HG02938 (cell line): ENCODE results near the gene POLR3B.

ENCODE experiments used
- ATAC-seq: cut with Tn5 transposase; IDR thresholded peaks from one replicate; pipeline ENCODE4 v1.9.1; 2021; ENCODE audit warnings: mild to moderate bottlenecking, moderate library complexity; ENCODE audit not compliant: unreplicated experiment

The POLR3B gene

GRCh38 chr12:106412563-106412962 lies 55.0 kb downstream of the POLR3B start:
- no peak for ATAC-seq

DNA sequence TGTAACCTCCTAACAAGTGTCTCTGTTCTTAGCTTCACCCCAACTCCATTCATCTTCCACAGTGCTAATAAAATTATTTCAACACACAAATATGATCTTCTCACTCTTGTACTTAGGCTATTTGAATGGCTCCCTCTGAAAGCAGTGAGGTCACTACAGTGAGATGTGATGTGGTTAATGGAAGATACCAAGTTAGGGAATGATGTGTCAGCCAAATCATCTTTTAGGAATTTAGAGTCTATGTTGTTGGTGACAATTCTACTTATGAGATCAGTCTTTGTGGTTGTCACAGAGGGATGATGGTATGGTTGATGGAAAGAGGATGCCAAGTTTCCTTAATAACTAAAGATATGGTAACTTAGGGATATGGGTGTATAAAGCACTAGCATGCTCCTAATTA lies 57.6 kb downstream of the POLR3B start:
- ATAC-seq: no peak

DNA sequence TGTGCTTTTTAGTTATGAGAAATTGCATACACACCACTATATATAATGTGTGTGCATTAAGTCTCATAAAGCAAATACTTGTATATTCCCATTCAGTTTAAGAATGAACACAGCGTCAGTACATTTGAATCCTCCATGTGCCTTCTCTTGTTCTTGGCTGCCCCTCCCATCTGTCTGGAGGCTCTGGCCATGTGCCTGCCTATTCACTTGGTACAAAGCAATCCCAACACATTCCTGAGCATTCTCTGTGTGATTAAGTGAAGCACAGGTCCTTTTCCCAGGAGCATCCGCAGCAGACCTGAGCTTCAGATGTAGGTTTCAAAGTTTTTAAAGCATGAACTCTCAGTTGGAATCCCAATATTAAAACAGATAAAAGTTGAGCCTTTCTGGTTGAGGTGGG lies 58.7 kb downstream of the POLR3B start:
- ATAC-seq: no peak

DNA sequence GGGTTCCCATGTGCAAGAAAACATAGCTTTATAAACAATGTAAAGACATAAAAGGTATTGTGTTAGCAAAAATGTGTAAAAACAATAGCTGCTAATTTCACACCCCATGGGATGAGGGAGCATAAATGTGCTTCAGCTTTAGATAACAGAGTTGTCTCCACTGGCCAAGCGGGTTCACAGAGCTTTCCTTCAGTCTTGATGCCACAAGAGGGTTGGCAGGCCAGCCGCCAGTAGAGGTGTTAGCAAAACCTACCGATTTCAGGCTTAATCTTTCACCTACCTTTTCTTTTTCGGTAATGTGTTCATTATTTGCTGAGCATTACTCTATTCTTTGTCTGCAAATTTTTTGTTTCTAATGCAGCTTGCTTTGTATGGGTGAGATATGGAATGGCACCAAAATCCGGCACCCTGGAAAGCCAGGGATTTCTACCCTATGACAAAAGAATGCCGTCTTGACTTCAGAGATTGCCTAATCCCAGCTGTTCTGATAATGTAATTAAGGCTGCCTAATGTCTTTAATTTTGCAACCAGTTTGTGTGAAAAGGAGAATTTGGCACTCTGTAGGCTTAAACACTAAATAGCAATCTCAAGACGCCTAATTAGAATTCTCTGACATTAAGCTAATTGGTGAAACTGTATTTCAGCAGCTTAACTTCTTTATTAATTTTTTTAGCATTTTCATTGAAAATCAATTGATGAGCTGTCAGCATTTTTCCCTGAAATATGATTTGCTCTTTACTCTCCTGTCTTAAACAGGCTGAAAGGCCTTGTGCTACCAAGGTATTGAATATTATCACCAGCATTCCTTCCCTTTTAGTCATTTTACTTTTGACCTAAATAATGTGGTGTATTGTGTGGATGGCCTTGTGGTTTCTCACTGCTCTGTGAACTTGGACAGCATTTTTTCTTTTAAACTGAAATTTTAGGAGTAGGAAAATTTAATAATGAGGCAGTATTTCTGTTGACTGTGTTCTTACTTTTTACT lies 60.7 kb downstream of the POLR3B start:
- ATAC-seq: no peak

DNA sequence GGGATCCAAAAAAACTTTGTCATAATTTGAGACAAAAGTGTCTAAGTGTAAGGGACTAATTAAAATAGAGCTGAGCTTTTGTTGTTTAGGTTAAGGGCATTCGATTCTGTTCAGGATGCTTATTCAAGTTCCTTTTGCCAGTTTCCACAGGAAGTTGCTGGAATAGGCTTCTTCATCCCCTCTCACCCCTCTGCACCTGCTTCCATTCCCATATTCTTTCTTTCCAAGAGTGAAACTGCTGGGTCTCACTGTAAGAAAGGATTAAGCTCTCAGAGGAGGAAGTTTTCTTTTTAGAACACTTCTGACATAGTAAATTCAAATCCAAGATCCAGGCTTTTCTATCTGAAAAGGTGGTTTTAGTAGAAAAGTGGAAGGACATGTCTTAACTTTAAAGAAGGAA lies 61.4 kb downstream of the POLR3B start:
- no peak for ATAC-seq

DNA sequence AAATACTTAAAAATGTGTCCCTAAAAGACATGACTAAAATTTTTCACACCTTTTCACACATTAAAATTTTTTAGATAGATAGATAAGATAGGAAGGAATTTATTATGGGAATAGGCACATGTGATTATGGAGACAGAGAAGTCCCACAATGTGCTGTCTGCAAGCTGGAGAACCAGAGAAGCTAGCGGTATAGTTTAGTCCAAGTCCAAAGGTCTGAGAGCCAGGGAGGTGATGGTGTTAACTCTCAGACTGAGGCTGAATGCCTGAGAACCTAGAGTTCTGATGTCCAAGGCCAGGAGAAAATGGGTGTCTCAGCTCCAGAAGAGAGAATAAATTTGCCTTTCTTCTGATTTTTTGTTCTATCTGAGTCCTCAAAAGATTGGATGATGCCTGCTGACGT lies 65.7 kb downstream of the POLR3B start:
- no peak for ATAC-seq

DNA sequence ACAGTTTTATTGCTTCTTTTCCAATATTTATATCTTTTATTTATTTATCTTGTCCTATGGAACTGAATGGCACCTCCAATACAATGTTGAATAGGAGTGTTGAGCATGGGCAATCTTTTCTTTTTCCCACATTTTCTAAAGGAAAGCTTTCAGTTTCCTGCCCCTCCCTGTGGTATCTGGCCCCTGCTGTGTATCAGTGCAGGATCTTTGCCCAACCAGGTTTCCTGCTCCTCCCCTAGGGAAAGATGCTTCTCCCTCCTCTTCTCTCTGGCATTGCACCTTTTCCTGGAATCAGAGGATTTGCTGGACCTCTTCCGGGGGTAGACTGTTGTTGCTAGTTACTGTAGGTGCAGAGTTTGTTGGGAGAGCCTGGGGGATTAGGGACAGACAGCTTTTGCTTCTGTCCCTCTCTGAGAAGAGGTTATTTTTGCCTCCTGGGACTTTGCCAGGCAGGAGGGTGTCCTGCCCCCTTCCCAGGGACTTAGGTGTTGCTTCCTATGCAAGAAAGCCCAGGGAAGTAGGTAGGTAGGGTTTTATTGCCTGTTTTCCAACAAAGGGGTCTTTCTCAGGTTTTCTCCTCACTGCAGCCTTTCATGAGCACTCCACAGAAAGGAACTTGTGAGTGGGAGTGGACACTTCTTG lies 67.6 kb downstream of the POLR3B start:
- ATAC-seq: no peak

DNA sequence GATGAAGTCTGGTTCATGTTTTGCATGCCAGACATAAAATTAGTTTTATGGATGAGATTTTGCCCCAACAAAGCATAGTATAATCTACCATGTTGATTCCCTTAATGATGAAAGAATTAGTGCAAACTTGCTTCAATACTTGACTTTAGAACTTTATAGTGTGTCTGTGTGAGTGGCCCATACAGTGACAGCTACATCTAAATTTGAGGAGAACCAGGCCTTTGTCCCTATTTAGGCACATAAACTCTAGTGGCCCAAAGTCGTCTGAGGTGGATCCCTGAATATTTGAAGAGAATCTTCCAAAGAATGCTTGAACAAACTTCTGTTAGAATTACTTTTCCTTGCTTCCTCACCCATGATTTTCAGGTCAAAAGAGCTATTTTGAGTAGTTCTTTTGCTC lies 70.4 kb downstream of the POLR3B start:
- ATAC-seq: no peak

DNA sequence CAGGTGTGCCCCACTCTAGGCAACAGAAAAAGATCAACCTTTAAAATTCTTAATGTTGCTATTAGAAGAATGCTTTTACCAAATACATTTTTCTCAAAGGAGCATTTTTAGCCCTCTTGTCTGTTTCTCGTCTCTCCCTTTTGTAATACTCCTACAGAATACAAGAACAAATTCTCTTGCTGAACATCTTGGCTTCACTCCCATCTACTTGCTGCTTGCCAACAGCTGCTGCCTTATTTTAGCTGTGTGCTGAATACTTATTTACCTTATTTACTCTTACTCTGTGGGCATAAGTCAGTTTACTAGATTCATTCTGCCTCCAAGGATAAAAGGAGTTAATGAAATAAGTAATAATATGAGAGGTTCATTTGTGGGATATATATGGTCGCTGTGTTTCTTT lies 70.8 kb downstream of the POLR3B start:
- no peak for ATAC-seq

DNA sequence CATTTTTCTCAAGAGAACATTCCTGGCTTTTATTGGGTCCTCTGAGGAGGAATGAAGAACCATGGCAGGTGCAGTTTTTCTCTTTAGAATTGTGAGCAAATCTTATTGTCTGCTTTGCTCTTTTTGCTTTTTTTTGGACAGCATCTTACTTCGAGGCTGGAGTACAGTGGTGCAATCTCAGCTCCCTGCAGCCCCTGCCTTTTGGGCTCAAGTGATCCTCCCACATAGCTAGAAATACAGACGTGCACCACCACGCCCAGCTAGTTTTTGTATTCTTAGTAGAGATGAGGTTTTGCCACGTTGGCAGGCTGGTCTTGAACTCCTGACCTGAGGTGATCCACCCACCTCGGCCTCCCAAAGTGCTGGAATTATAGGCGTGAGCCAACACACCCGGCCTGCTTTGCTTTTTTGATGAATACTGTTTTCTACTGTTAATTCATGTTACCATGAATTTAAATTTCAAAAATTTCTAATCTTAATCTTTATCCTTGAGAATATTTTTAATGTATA lies 71.5 kb downstream of the POLR3B start:
- no peak for ATAC-seq

- ATAC-seq: no peak
Observed at GRCh38 chr12:106429636-106430035, 72.1 kb downstream of the POLR3B start.

GRCh38 chr12:106431839-106432411 lies 74.4 kb downstream of the POLR3B start:
- no peak for ATAC-seq

GRCh38 chr12:106433055-106433454 lies 75.5 kb downstream of the POLR3B start:
- ATAC-seq: no peak

- ATAC-seq: no peak
Observed at GRCh38 chr12:106434526-106434925, 77.0 kb downstream of the POLR3B start.

- ATAC-seq: no peak
Observed at GRCh38 chr12:106436164-106436563, 78.6 kb downstream of the POLR3B start.

DNA sequence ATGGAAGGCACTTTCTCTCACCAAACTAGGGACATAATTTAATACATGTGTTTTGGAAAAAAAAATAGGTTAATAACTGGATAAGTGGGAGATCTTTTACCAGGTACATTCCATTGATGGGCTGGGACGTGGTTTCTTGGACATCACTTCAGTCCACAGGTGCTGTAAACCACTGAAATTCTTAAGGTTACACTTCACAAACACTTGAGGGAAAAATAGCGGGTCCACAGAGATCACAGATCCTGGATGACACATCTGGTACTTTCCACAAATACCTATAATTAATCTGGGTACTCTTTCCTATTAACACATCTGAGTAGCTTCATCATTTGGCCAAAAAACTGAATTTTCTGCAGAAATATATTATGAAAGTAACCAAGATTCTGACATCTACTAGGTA lies 85.0 kb downstream of the POLR3B start:
- ATAC-seq: no peak

GRCh38 chr12:106445053-106445452 lies 87.5 kb downstream of the POLR3B start:
- ATAC-seq: no peak

DNA sequence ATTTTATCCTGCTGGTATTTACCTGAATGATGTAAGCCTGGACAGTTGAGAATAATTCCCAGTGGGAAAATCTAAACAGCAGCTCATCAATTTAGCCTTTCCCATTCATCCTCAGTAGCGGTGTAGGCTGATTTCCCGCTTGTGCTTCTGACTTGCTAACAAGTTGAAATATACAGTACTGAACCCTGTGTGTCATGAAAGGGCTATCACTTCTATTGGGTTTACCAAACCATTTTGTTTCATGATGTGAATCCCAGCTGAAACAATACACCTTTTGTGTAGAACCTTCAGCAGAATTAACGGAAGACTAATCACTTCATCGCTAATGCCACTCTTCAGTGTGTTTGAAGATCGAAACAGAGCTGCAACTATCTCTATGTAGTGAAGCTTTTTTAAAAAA lies 88.4 kb downstream of the POLR3B start:
- no peak for ATAC-seq

DNA sequence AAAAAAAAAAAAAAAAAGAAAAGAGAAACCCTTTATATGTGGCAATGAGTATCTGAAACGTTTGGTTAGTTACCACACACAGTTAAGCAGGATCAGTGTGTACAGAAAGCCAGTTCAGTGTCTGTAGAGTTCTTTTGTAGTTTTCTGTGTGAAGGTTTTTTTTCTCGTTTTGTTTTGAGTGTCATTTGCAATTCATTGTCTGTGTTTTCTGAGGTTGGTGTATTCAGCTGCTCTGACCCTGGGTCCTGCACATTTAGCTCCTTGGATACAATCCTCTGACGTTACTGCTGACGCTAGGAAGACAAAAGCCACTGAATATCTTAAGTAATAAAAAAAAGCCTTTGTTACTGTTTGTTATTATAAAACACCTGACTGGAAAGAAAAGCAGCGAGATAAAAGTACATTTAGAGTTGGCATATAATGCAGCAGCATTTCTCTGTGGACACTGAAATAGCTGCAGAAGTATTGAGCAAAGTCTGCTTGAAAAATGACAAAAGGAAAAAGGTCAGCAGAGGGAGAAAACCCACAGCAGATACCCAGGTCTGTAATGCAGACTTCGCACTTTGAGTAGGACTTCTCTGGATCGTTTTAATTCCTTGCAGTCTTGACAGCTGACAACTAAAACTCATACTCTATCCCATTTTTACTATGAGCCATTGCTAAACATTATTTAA lies 89.0 kb downstream of the POLR3B start:
- ATAC-seq: no peak

GRCh38 chr12:106452309-106452708 lies 94.8 kb downstream of the POLR3B start:
- no peak for ATAC-seq

DNA sequence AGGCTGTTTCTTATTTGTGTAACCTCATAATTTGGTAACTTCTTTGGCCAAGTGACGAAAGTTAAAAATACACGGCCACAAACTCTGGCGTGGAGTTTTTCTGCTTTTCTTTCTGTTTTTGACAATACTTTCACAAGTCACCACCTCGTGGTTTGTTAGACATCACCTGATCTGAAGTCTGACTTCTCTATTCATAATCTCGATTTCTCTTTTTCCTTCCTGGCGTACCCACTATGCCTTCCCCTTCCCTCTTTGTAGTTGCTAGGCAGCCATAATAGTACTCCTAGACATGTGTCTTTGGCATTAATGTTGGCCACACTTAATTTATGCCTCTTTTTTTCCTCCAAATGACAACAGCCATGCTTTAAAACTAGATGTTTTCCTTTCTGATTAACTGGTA lies 97.6 kb downstream of the POLR3B start:
- peak; percentile 52 for ATAC-seq
